ENCODE data around the gene NEUROG2. TPM values are rescaled to one million over a fixed set of nuclear protein-coding genes. Genes with fewer than 3 reads are reported as not detected.

NEUROG2 gene
- total RNA-seq, 4 donors from 2014 or later: not detected

DNA sequence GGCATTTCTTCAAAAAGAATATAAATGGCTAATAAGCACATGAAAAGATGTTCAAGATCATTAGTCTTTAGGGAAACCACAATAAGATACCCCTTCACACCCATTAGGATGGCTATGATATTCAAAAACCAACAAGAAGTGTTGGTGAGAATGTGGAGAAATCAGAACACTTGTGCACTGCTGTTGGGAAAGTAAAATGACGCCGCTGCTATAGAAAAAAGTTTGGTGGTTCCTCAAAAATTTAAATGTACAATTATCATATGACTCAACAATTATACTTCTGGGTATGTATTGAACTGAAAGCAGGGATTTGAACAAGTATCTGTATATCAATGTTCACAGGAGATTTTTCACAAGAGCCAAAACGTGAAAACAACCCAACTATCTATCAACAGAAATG is 29.4 kb upstream of the NEUROG2 start:
- no peak overlapping the region for H3K4me3 ChIP-seq (ENCODE audit: low read depth, poor library complexity, severe bottlenecking)
- no peak for DNase-seq (ENCODE audit: low spot score in 2 of 2)
- intact Hi-C loops (cut with DNase I; ENCODE audit: low total_unique reads): loop anchor here (5.0 kb wide), 1 partner anchor 1458 kb away; no protein-coding TSS in a partner anchor
- TF ChIP-seq, protein P1, sequence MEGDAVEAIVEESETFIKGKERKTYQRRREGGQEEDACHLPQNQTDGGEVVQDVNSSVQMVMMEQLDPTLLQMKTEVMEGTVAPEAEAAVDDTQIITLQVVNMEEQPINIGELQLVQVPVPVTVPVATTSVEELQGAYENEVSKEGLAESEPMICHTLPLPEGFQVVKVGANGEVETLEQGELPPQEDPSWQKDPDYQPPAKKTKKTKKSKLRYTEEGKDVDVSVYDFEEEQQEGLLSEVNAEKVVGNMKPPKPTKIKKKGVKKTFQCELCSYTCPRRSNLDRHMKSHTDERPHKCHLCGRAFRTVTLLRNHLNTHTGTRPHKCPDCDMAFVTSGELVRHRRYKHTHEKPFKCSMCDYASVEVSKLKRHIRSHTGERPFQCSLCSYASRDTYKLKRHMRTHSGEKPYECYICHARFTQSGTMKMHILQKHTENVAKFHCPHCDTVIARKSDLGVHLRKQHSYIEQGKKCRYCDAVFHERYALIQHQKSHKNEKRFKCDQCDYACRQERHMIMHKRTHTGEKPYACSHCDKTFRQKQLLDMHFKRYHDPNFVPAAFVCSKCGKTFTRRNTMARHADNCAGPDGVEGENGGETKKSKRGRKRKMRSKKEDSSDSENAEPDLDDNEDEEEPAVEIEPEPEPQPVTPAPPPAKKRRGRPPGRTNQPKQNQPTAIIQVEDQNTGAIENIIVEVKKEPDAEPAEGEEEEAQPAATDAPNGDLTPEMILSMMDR (IDR thresholded peaks at IDR 0.05): no peak
- TF ChIP-seq POLR2A (IDR thresholded peaks at IDR 0.05): no peak
- 83 to 91% methylated on average over 3 of the region's 3 CpGs for WGBS, 2 donors

DNA sequence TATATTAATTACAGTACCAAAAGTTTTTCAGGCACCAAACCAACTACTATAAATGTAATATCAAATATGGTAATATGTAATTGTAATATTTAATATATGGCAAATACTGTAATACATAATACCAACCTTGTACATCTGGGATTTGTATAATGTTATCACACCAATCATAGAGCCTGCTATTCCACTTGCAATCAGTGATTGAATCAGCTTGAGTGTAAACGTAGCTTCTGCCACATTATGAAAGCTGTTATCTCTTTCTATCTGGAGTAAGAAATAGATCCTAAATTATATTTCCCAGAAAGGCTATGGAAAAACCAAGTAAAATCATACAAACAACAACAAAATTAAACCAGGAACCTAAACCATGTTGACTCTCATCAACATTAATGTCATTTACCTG is 24.7 kb upstream of the NEUROG2 start:
- WGBS, 2 donors: 80 to 83% methylated on average over 1 of the region's 1 CpG
- TF ChIP-seq, protein P1 (IDR thresholded peaks at IDR 0.05): no peak
- TF ChIP-seq POLR2A (IDR thresholded peaks at IDR 0.05): no peak
- H3K4me3 ChIP-seq (ENCODE audit: low read depth, poor library complexity, severe bottlenecking): no peak overlapping the region
- intact Hi-C loops (cut with DNase I; ENCODE audit: low total_unique reads): no loop called here
- no peak for DNase-seq (ENCODE audit: low spot score in 2 of 2)

DNA sequence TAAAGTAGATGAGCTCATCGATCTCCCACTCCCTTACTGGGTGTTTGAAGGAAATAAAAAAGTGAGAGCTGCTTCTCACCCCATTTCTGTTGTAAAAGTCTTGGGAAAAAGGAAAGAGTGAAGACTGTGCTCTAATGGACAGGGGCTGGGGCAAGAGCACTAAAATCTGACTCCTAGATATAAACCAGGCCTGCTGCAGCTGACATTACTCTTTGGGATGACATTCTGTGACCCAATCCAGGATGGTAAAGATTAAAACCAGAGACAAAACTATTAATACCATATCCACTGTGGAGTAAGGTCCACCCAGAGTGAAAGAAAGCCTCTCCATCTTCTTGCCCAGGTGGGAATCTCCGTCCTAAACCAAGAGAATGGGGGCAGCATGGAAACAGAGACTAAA is 20.1 kb upstream of the NEUROG2 start:
- WGBS, 2 donors: 81 to 82% methylated on average over 2 of the region's 2 CpGs
- DNase-seq (ENCODE audit: low spot score in 2 of 2): no peak
- H3K4me3 ChIP-seq (ENCODE audit: low read depth, poor library complexity, severe bottlenecking): no peak overlapping the region
- intact Hi-C loops (cut with DNase I; ENCODE audit: low total_unique reads): no loop called here
- TF ChIP-seq, protein P1 (IDR thresholded peaks at IDR 0.05): no peak
- TF ChIP-seq POLR2A (IDR thresholded peaks at IDR 0.05): no peak

DNA sequence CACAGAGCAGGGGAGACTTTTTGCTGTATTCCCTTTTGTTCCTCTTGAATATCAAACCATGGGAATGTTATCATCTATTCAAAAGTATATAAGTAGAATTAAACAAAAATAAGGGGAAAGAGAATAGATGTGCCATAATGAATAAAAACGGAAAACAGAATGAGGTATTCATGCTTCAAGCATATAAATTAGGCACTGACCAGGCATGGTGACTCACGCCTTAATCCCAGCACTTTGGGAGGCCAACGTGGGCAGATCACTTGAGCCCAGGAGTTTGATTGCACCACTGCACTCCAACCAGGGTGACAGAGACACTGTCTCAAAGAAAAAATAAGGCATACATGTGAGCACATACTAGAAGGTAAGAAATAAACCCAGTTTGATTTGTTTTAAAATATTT is 16.3 kb upstream of the NEUROG2 start:
- DNase-seq (ENCODE audit: low spot score in 2 of 2): no peak
- TF ChIP-seq, protein P1 (IDR thresholded peaks at IDR 0.05): no peak
- TF ChIP-seq POLR2A (IDR thresholded peaks at IDR 0.05): no peak
- 65 to 76% methylated on average over 3 of the region's 3 CpGs for WGBS, 2 donors
- H3K4me3 ChIP-seq (ENCODE audit: low read depth, poor library complexity, severe bottlenecking): no peak overlapping the region
- intact Hi-C loops (cut with DNase I; ENCODE audit: low total_unique reads): no loop called here

DNA sequence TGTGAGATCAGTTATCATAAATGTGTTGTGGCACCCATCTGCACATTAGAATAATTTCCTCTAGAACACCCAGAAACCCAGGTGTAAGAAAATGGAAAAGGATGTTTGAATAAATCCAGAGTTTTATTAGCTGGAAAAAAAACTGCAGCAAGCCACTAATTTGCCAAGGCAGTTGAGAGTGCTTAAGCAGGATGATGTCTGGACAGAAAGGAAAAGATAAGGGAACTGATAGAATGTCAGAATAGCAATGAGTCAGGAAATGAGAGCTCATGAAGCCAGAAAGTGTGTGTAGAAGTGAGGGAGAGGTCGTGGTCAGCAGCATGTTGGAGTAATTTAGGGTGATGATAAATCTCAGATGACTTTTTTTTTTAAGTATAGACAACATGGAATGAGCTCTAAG is 15.2 kb upstream of the NEUROG2 start:
- intact Hi-C loops (cut with DNase I; ENCODE audit: low total_unique reads): no loop called here
- no peak overlapping the region for H3K4me3 ChIP-seq (ENCODE audit: low read depth, poor library complexity, severe bottlenecking)
- no peak for TF ChIP-seq POLR2A (IDR thresholded peaks at IDR 0.05)
- TF ChIP-seq, protein P1 (IDR thresholded peaks at IDR 0.05): no peak
- DNase-seq (ENCODE audit: low spot score in 2 of 2): no peak
- WGBS, 2 donors: 23 to 29% methylated on average over 1 of the region's 1 CpG

DNA sequence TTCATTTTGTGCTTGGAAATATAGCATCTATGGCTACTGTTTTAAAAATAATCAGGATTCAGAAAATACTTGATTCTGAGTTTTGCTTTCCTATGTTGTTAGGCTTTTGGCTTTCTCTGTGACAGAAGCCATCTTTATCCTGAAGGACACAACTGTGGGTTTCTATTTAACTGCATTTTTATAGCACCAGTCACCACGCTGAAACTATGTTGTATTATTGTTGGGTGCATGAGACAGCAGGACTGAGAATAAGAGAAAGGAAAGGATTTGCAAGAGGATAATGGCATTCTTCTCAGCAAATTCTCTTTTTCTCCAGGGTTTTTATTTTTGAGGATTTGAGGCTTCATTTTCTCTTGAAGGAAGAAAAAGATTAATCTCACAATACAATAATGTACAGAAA is 10.1 kb upstream of the NEUROG2 start:
- TF ChIP-seq POLR2A (IDR thresholded peaks at IDR 0.05): no peak
- TF ChIP-seq, protein P1 (IDR thresholded peaks at IDR 0.05): no peak
- WGBS, 2 donors: 70 to 75% methylated on average over 1 of the region's 1 CpG
- DNase-seq (ENCODE audit: low spot score in 2 of 2): no peak
- H3K4me3 ChIP-seq (ENCODE audit: low read depth, poor library complexity, severe bottlenecking): no peak overlapping the region
- intact Hi-C loops (cut with DNase I; ENCODE audit: low total_unique reads): no loop called here
